HepG2 (cell line): ENCODE results near the gene UBQLN1. TPM values are rescaled to one million over a fixed set of nuclear protein-coding genes. Genes with fewer than 3 reads are reported as not detected.

Source experiments
- IKZF4 ChIP-seq: sonication (generic); formaldehyde crosslinking; IDR thresholded peaks from 2 replicates; pipeline ENCODE4 v1.5.1; 2020; ENCODE audit warnings: borderline replicate concordance, mild to moderate bottlenecking, low read depth, missing genetic modification reagents; ENCODE audit errors: not compliant biosample characterization
- KAT7 ChIP-seq: IDR thresholded peaks from 2 replicates; pipeline ENCODE4 v1.6.1; 2018; ENCODE audit warnings: borderline replicate concordance, missing compliant biosample characterization
- KLF11 ChIP-seq: IDR thresholded peaks from 2 replicates; pipeline ENCODE4 v1.6.1; 2016; ENCODE audit warnings: missing compliant biosample characterization
- MEF2D ChIP-seq: sonication (generic); formaldehyde crosslinking; IDR thresholded peaks from 2 replicates; pipeline ENCODE4 v1.5.1; 2020; ENCODE audit warnings: mild to moderate bottlenecking, missing genetic modification reagents
- MYNN ChIP-seq: sonication (generic); formaldehyde crosslinking; IDR thresholded peaks from 2 replicates; pipeline ENCODE4 v1.4.0; 2020; ENCODE audit warnings: mild to moderate bottlenecking, low read depth, missing genetic modification reagents
- PITX1 ChIP-seq: sonication (generic); formaldehyde crosslinking; IDR thresholded peaks from 2 replicates; pipeline ENCODE4 v1.5.1; 2020; ENCODE audit warnings: mild to moderate bottlenecking, missing genetic modification reagents
- POLR2G ChIP-seq: fragments of 200-400 bp; formaldehyde crosslinking; IDR thresholded peaks from 2 replicates; pipeline ENCODE4 v1.6.1; 2018; ENCODE audit warnings: mild to moderate bottlenecking, low read depth, low read length, moderate library complexity
- RAD51 ChIP-seq: fragments of 450-650 bp; IDR thresholded peaks from 2 replicates; pipeline ENCODE4 v1.6.1; 2016; ENCODE audit warnings: borderline replicate concordance
- TMF1 ChIP-seq: sonication (generic); formaldehyde crosslinking; IDR thresholded peaks from 2 replicates; pipeline ENCODE4 v1.8.1; 2022; ENCODE audit warnings: low read depth, missing genetic modification reagents
- ZNF234 ChIP-seq: sonication (generic); formaldehyde crosslinking; conservative IDR thresholded peaks from 2 replicates; pipeline ENCODE4 v1.5.1; 2020; ENCODE audit warnings: mild to moderate bottlenecking, missing genetic modification reagents
- ZNF264 ChIP-seq: sonication (generic); formaldehyde crosslinking; IDR thresholded peaks from 2 replicates; pipeline ENCODE4 v1.4.0; 2020; ENCODE audit warnings: missing genetic modification reagents
- ZSCAN30 ChIP-seq: sonication (generic); formaldehyde crosslinking; IDR thresholded peaks from 2 replicates; pipeline ENCODE4 v1.5.0; 2020; ENCODE audit warnings: mild to moderate bottlenecking, missing genetic modification reagents
- polyA plus RNA-seq, 8 experiments: library from polyadenylated mRNA; depleted of rRNA in 3 of 8; stranded (reverse) in 7 of 8; unstranded in 1 of 8; fragments of >200 nt; fragmentation: Illumina TruSeq in 4 of 8; extraction: Trizol in 4 of 8; gene quantifications; 2 replicates each; pipeline versions ENCODE4 v1.2.1 to v1.2.3, GENCODE V29; 2011 to 2016; ENCODE audit warnings: low read depth in 4 of 8, missing spikeins in 1 of 8, mixed read lengths in 1 of 8; ENCODE audit not compliant: insufficient read depth in 1 of 8
- total RNA-seq, 5 experiments: library from RNA; depleted of rRNA; stranded (reverse); fragments of >200 nt; fragmentation: Illumina TruSeq; extraction: Trizol; gene quantifications; 2 replicates each; pipeline ENCODE4 v1.2.3, GENCODE V29; 2016; ENCODE audit warnings: low read depth in 1 of 5
- TF ChIP-seq, protein P1 (sequence below): sonication (generic); formaldehyde crosslinking; IDR thresholded peaks from 2 replicates; pipeline ENCODE4; 2020; ENCODE audit warnings: missing genetic modification reagents, mild to moderate bottlenecking, borderline replicate concordance
- TF ChIP-seq, protein P2 (sequence below): sonication (generic); IDR thresholded peaks from 2 replicates; pipeline ENCODE4 v1.6.1; 2016; ENCODE audit warnings: low read depth, borderline replicate concordance
- TF ChIP-seq, protein P3 (sequence below): sonication (generic); formaldehyde crosslinking; conservative IDR thresholded peaks from 2 replicates; pipeline ENCODE4 v1.8.0; 2022; ENCODE audit warnings: mild to moderate bottlenecking, moderate library complexity, missing genetic modification reagents
- TF ChIP-seq, protein P4 (sequence below): sonication (generic); formaldehyde crosslinking; IDR thresholded peaks from 2 replicates; pipeline ENCODE4 v1.5.0; 2020; ENCODE audit warnings: missing genetic modification reagents
- TF ChIP-seq, protein P5 (sequence below): sonication (generic); formaldehyde crosslinking; IDR thresholded peaks from 2 replicates; pipeline ENCODE4 v1.4.0; 2020; ENCODE audit warnings: mild to moderate bottlenecking, missing genetic modification reagents
- TF ChIP-seq, protein P6 (sequence below): sonication (generic); formaldehyde crosslinking; IDR thresholded peaks from 2 replicates; pipeline ENCODE4 v1.4.0; 2020; ENCODE audit warnings: missing genetic modification reagents

Gene UBQLN1
- total and polyA plus RNA-seq, 2 of the 13 experiments (the other 11 are each of a cell fraction or from before 2014, with no cell fraction given) = 78.1 to 83.8 TPM

DNA sequence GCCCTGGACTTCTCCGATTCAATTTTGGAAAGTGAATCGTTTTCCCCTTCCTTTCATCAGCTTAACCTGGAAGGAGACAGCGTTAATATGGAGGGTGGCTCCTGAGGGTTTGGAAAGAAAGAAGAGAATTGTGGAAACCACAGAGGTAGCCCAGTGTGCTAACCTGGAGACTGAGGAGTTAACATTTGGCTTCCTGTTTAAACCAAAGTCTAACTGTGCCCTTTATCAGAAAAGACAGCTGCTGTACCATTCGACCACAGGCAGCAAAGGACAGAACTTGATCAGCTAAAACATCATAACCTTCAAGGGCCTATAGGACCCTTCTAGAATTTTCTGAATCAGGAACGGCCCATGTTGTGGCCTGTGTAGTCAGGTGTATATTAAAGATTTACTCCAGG is 84.1 kb downstream of the UBQLN1 start (continued):
- TF ChIP-seq, protein P1, sequence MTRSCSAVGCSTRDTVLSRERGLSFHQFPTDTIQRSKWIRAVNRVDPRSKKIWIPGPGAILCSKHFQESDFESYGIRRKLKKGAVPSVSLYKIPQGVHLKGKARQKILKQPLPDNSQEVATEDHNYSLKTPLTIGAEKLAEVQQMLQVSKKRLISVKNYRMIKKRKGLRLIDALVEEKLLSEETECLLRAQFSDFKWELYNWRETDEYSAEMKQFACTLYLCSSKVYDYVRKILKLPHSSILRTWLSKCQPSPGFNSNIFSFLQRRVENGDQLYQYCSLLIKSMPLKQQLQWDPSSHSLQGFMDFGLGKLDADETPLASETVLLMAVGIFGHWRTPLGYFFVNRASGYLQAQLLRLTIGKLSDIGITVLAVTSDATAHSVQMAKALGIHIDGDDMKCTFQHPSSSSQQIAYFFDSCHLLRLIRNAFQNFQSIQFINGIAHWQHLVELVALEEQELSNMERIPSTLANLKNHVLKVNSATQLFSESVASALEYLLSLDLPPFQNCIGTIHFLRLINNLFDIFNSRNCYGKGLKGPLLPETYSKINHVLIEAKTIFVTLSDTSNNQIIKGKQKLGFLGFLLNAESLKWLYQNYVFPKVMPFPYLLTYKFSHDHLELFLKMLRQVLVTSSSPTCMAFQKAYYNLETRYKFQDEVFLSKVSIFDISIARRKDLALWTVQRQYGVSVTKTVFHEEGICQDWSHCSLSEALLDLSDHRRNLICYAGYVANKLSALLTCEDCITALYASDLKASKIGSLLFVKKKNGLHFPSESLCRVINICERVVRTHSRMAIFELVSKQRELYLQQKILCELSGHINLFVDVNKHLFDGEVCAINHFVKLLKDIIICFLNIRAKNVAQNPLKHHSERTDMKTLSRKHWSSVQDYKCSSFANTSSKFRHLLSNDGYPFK (CRISPR knock-in tag) = no peak
- TF ChIP-seq, protein P2, sequence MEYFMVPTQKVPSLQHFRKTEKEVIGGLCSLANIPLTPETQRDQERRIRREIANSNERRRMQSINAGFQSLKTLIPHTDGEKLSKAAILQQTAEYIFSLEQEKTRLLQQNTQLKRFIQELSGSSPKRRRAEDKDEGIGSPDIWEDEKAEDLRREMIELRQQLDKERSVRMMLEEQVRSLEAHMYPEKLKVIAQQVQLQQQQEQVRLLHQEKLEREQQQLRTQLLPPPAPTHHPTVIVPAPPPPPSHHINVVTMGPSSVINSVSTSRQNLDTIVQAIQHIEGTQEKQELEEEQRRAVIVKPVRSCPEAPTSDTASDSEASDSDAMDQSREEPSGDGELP = peak; percentile 52; the same call in 1 of the 2 replicates
- TF ChIP-seq ZSCAN30 (CRISPR knock-in tag) (no peak), KAT7 (CRISPR knock-in tag) (no peak), POLR2G (no peak), MYNN (CRISPR knock-in tag) (no peak), MEF2D (CRISPR knock-in tag) (0 out of 2 replicates have a peak, but pooled peaks have one; percentile 9), IKZF4 (no peak), ZNF234 (CRISPR knock-in tag) (no peak), ZNF264 (CRISPR knock-in tag) (peak; percentile 71), KLF11 (CRISPR knock-in tag) (no peak), PITX1 (CRISPR knock-in tag) (peak; percentile 41), RAD51 (no peak), TMF1 (CRISPR knock-in tag) (no peak)
- TF ChIP-seq, protein P3, sequence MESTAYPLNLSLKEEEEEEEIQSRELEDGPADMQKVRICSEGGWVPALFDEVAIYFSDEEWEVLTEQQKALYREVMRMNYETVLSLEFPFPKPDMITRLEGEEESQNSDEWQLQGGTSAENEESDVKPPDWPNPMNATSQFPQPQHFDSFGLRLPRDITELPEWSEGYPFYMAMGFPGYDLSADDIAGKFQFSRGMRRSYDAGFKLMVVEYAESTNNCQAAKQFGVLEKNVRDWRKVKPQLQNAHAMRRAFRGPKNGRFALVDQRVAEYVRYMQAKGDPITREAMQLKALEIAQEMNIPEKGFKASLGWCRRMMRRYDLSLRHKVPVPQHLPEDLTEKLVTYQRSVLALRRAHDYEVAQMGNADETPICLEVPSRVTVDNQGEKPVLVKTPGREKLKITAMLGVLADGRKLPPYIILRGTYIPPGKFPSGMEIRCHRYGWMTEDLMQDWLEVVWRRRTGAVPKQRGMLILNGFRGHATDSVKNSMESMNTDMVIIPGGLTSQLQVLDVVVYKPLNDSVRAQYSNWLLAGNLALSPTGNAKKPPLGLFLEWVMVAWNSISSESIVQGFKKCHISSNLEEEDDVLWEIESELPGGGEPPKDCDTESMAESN (CRISPR knock-in tag) = 0 out of 2 replicates have a peak, but pooled peaks have one; percentile 4
- TF ChIP-seq, protein P4, sequence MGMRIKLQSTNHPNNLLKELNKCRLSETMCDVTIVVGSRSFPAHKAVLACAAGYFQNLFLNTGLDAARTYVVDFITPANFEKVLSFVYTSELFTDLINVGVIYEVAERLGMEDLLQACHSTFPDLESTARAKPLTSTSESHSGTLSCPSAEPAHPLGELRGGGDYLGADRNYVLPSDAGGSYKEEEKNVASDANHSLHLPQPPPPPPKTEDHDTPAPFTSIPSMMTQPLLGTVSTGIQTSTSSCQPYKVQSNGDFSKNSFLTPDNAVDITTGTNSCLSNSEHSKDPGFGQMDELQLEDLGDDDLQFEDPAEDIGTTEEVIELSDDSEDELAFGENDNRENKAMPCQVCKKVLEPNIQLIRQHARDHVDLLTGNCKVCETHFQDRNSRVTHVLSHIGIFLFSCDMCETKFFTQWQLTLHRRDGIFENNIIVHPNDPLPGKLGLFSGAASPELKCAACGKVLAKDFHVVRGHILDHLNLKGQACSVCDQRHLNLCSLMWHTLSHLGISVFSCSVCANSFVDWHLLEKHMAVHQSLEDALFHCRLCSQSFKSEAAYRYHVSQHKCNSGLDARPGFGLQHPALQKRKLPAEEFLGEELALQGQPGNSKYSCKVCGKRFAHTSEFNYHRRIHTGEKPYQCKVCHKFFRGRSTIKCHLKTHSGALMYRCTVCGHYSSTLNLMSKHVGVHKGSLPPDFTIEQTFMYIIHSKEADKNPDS = peak; percentile 74; the same call in 1 of the 2 replicates
- TF ChIP-seq, protein P5, sequence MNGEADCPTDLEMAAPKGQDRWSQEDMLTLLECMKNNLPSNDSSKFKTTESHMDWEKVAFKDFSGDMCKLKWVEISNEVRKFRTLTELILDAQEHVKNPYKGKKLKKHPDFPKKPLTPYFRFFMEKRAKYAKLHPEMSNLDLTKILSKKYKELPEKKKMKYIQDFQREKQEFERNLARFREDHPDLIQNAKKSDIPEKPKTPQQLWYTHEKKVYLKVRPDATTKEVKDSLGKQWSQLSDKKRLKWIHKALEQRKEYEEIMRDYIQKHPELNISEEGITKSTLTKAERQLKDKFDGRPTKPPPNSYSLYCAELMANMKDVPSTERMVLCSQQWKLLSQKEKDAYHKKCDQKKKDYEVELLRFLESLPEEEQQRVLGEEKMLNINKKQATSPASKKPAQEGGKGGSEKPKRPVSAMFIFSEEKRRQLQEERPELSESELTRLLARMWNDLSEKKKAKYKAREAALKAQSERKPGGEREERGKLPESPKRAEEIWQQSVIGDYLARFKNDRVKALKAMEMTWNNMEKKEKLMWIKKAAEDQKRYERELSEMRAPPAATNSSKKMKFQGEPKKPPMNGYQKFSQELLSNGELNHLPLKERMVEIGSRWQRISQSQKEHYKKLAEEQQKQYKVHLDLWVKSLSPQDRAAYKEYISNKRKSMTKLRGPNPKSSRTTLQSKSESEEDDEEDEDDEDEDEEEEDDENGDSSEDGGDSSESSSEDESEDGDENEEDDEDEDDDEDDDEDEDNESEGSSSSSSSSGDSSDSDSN (CRISPR knock-in tag) = peak; percentile 12; the same call in 1 of the 2 replicates
- TF ChIP-seq, protein P6, sequence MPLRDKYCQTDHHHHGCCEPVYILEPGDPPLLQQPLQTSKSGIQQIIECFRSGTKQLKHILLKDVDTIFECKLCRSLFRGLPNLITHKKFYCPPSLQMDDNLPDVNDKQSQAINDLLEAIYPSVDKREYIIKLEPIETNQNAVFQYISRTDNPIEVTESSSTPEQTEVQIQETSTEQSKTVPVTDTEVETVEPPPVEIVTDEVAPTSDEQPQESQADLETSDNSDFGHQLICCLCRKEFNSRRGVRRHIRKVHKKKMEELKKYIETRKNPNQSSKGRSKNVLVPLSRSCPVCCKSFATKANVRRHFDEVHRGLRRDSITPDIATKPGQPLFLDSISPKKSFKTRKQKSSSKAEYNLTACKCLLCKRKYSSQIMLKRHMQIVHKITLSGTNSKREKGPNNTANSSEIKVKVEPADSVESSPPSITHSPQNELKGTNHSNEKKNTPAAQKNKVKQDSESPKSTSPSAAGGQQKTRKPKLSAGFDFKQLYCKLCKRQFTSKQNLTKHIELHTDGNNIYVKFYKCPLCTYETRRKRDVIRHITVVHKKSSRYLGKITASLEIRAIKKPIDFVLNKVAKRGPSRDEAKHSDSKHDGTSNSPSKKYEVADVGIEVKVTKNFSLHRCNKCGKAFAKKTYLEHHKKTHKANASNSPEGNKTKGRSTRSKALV (CRISPR knock-in tag) = no peak; the same call in 1 of the 2 replicates
